Measurements from ENCODE around the gene FARP1.

DNA sequence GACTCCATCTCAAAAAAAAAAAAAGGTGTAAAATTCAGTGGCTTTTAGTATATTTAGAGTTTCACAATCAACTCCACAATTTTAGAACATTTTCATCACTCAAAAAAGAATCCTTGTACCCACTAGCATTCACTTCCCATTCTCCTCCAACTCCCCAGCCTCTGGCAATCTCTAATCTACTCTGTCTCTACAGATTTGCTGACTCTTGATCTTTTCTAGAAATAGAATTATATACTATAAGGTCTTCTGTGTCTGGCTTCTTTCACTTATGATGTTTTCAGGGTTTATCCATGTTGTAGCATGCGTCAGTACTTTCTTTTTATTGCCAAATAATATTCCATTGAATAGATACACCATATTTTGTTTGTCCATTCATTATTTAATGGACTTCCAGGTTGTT is 8.0 kb upstream of the FARP1 start:
- TF ChIP-seq CTCF (IDR thresholded peaks at IDR 0.05) (no peak), RAD21 (conservative IDR thresholded peaks at IDR 0.05 in 1 of 2, IDR thresholded peaks at IDR 0.05 in 1 of 2) (no peak)
- TF ChIP-seq, protein P1, sequence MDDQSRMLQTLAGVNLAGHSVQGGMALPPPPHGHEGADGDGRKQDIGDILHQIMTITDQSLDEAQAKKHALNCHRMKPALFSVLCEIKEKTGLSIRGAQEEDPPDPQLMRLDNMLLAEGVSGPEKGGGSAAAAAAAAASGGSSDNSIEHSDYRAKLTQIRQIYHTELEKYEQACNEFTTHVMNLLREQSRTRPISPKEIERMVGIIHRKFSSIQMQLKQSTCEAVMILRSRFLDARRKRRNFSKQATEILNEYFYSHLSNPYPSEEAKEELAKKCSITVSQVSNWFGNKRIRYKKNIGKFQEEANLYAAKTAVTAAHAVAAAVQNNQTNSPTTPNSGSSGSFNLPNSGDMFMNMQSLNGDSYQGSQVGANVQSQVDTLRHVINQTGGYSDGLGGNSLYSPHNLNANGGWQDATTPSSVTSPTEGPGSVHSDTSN (IDR thresholded peaks at IDR 0.05): no peak

Data from A549 (cell line).